Subcutaneous adipose tissue (tissue), 4 donors: ENCODE results near the gene DPP10. TPM values are rescaled to one million over a fixed set of nuclear protein-coding genes. Genes with fewer than 3 reads are reported as not detected.

Experiments
- total RNA-seq, 4 donors: library from RNA; depleted of rRNA; stranded (reverse); fragments of >200 nt; gene quantifications; one replicate each; pipeline ENCODE4 v1.1.0, GENCODE V29; 2016
- TF ChIP-seq, protein P1 (sequence below): fragments of 450-650 bp; IDR thresholded peaks from one replicate; pipeline ENCODE4 v1.5.1; 2016; ENCODE audit warnings: low read depth, mild to moderate bottlenecking, control low read depth, antibody characterized with exemption, moderate library complexity

Gene DPP10
- total RNA-seq, result under 1 TPM in 1 of 4 donors, not detected in 3; 0.94 TPM

DNA sequence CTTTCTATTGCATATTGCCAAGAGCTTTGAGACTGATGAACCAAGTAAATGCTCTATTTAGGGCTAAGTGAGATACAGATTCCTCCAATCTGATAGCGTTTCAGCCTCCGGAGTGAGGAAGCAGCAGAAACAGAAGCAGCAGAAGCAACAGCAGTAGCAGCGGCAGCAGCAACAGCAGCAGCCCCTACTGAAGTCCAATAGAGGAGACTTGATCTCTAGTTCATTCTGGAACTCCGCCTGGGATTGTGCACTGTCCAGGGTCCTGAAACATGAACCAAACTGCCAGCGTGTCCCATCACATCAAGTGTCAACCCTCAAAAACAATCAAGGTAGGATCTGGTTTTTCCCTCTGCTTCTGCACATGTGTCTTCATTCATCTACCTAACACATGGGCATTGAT is at the start of gene DPP10:
Gene DPP10 (plus strand): TSS at position 132 of the 400 bp plus-strand sequence.
- TF ChIP-seq, protein P1, sequence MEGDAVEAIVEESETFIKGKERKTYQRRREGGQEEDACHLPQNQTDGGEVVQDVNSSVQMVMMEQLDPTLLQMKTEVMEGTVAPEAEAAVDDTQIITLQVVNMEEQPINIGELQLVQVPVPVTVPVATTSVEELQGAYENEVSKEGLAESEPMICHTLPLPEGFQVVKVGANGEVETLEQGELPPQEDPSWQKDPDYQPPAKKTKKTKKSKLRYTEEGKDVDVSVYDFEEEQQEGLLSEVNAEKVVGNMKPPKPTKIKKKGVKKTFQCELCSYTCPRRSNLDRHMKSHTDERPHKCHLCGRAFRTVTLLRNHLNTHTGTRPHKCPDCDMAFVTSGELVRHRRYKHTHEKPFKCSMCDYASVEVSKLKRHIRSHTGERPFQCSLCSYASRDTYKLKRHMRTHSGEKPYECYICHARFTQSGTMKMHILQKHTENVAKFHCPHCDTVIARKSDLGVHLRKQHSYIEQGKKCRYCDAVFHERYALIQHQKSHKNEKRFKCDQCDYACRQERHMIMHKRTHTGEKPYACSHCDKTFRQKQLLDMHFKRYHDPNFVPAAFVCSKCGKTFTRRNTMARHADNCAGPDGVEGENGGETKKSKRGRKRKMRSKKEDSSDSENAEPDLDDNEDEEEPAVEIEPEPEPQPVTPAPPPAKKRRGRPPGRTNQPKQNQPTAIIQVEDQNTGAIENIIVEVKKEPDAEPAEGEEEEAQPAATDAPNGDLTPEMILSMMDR, result no peak

DNA sequence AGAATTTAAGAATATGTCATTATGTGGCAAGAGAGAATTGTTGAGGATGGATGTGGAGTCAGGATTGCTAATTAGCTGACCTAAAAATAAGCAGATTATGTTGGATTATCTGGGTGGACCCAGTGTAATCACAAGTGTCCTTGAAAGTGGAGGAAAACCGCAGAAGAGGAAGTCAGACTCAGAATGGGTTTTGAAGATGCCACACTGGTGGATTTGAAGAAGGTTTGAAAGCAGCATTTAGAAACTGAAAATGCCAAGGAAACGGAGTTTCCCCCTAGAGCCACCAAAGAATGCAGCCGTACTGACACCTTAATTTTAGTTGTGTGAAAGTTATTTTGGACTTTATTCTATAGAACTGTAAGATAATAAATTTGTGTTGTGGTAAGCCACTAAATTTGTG is 41.6 kb upstream of the DPP10 start:
- TF ChIP-seq, protein P1, result no peak

DNA sequence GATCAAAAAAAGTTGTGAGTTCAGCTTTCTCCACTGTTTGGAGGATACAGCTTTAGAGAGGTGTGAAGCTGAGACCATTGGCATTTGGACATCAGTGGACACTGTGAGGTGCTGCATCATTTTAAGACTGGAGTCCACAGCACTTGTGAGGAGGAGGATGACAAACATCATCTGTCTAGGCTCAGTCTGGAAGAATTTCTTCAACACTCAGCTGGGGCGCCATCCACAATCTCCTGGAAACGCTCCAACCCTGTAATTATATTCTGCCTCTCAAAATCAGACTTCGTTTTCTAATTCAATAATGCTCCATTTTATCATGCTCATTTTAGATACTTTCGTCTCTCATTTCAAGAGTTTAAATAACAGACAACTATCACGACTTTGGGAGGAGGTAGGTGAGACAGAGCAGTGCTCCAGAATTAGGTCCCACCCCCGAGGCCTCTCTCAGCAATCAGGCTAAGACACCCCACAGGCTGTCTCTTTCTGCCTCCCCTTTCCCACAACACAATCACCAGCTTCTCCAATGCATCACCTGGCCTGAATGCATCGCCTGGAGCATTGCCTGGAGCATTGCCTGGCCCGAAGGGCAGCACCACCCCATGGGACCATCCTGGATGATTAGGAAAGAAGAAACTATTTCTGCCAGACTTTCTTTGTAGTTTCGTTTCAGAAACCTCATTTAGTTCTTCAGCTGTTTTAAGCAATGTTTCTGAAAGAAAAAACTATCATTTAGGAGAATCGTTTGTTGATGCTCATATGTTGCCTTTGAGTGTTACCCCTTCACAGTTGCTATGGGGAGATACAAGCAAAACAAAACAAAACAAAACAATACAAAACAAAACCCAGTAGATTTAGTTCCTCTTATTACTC is 37.0 kb upstream of the DPP10 start:
- TF ChIP-seq, protein P1, result no peak

DNA sequence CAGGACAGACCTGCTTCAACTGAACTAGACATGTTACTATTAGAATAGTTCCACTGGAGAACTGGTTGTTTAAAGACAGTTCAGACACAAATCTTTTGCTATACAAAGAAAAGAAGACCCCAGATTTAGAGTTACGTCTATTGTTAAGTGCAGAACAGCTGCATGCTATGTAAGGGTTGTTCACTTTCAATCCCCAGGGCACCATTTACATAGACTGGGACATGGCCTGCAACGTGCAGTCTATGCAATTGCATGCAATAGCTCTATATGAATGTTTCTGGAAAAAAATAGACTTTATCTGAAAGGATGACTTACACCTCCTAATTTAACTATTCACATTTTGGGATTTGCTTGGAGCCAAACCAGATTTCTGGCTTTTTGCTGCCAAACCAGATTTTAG is 36.1 kb upstream of the DPP10 start:
- TF ChIP-seq, protein P1, result no peak

DNA sequence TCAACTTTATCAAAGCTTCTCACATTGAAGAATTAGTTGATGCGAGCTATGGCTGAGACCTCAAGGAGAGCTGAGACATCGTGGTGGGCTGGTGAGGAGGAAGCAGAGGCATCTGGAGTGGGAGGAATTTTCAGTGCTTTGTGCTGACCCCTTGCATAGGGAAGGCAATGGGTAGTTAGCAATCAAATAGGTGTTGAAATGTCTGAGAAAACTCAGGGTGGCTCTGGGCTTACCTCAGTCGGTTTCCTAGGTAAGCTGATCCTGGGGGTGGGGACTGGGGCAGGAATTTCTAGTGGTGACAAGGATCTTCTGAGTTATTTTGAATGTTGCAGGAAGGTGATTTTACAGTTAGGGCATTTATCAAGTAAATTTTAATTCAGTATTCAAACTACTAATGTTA is 20.7 kb upstream of the DPP10 start:
- TF ChIP-seq, protein P1, result no peak

DNA sequence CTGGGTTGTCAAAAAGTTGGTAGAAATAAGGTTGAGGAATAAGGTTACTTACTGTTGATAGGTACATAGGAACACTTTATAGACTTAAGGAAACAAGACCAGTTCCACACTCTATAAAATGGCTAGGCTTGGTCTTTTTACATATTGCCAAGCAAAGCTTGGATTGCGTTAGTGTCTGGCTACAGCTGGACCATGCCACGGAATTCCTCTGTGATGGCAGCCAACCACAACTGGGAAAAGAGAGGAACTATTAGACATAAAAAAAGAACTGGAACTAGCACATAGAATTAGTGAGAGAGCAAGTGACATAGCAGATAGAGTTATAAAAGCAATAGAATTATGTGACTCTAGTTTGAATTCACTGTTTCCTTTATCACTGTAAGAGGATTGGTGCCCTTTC is 17.7 kb upstream of the DPP10 start:
- TF ChIP-seq, protein P1, result no peak

DNA sequence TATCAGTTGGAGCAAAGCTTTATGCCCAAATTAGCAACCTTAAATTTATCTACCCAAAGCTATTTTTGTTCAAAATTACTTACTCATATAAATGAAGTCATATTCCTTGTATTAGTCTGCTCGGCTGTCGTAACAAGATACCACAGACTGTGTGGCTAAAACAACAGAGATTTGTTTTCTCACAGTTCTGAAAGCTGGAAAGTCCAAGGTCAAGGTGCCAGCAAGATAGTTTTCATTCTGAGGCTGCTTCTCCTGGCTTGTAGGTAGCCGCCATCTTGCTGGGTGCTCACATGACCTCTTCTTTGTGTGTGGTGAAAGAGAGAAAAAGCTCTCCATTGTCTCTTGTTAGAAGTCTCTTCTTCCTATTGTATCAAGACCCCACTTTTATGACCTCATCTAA is 15.7 kb upstream of the DPP10 start:
- TF ChIP-seq, protein P1, result no peak
